K562 (cell line): ENCODE measurements around the gene PCK2. TPM values are rescaled to one million over a fixed set of nuclear protein-coding genes. Genes with fewer than 3 reads are reported as not detected.

Experiments
- ARID1B ChIP-seq: fragments of 450-650 bp; IDR thresholded peaks from 2 replicates; pipeline ENCODE4 v1.6.1; 2016; ENCODE audit warnings: antibody characterized with exemption, mild to moderate bottlenecking, inconsistent platforms
- BMI1 ChIP-seq: fragments of 150-350 bp; IDR thresholded peaks from 2 replicates; pipeline ENCODE4 v1.6.1; 2014; ENCODE audit warnings: low read length
- FOXK2 ChIP-seq, 2 experiments: fragments of 450-650 bp; IDR thresholded peaks in 1 of 2; conservative IDR thresholded peaks in 1 of 2; 2 replicates each; pipeline ENCODE4 v1.6.1; 2016; ENCODE audit warnings: low read depth in 2 of 2, mild to moderate bottlenecking in 1 of 2
- NR2C2 ChIP-seq, 2 experiments: fragments of 200-800 bp in 1 of 2; sonication (Bioruptor generic) in 1 of 2; sonication (generic) in 1 of 2; formaldehyde crosslinking in 1 of 2; IDR thresholded peaks; 2 replicates each; pipeline versions ENCODE4 v1.6.1 to v1.8.0; 2016 to 2022; ENCODE audit warnings: mild to moderate bottlenecking in 1 of 2, missing compliant biosample characterization in 1 of 2, missing genetic modification characterization in 1 of 2, missing genetic modification reagents in 1 of 2
- POLR2G ChIP-seq: fragments of 200-400 bp; formaldehyde crosslinking; IDR thresholded peaks from 2 replicates; pipeline ENCODE4 v1.6.1; 2017; ENCODE audit warnings: low read depth, mild to moderate bottlenecking, antibody characterized with exemption, low read length, moderate library complexity
- RBFOX2 ChIP-seq: fragments of 200-400 bp; formaldehyde crosslinking; IDR thresholded peaks from 2 replicates; pipeline ENCODE4 v1.6.1; 2017; ENCODE audit warnings: low read depth, mild to moderate bottlenecking, low read length, moderate library complexity
- TAF1 ChIP-seq: IDR thresholded peaks from 2 replicates; pipeline ENCODE4 v1.6.1; 2011; ENCODE audit warnings: mild to moderate bottlenecking, low read length, moderate library complexity; ENCODE audit not compliant: insufficient read depth, control insufficient read depth, severe bottlenecking; ENCODE audit errors: extremely low read depth
- TAF7 ChIP-seq: fragments of 450-650 bp; IDR thresholded peaks from 2 replicates; pipeline ENCODE4 v1.6.1; 2016; ENCODE audit warnings: missing genetic modification characterization, missing compliant biosample characterization
- ZNF174 ChIP-seq: fragments of 250-450 bp; sonication (Bioruptor Pico); IDR thresholded peaks from 2 replicates; pipeline ENCODE4 v1.4.0; 2020; ENCODE audit warnings: mild to moderate bottlenecking
- ZNF589 ChIP-seq: fragments of 200-800 bp; sonication (Bioruptor generic); IDR thresholded peaks from 2 replicates; pipeline ENCODE4 v1.6.1; 2016; ENCODE audit warnings: low read depth, missing genetic modification characterization, missing compliant biosample characterization
- polyA plus RNA-seq, 8 experiments: library from polyadenylated mRNA; depleted of rRNA in 4 of 8; stranded (reverse) in 5 of 8; unstranded in 3 of 8; fragments of >200 nt; fragmentation: Nextera tagmentation in 2 of 8; fragmentation: Illumina TruSeq in 1 of 8; extraction: Ambion mirVana in 2 of 8; extraction: Trizol in 1 of 8; gene quantifications; 2 replicates each; pipeline versions ENCODE4 v1.2.1 to v1.2.3, GENCODE V29; 2011 to 2014; ENCODE audit warnings: inconsistent platforms in 1 of 8, missing spikeins in 1 of 8
- total RNA-seq, 7 experiments: library from RNA; depleted of rRNA in 6 of 7; stranded (reverse); fragments of >200 nt in 6 of 7; fragmentation: Illumina TruSeq in 2 of 7; extraction: Trizol in 2 of 7; gene quantifications; 2 replicates each; pipeline versions ENCODE4 v1.2.1 to v1.2.3, GENCODE V29; 2011 to 2021; ENCODE audit warnings: low replicate concordance in 1 of 7
- TF ChIP-seq, protein P1 (sequence below): sonication (generic); formaldehyde crosslinking; IDR thresholded peaks from 2 replicates; pipeline ENCODE4 v1.9.0; 2022; ENCODE audit warnings: mild to moderate bottlenecking, missing genetic modification reagents
- TF ChIP-seq, protein P2 (sequence below): fragments of 450-650 bp; IDR thresholded peaks from 2 replicates; pipeline ENCODE4 v1.6.1; 2016; ENCODE audit warnings: mild to moderate bottlenecking, moderate library complexity
- TF ChIP-seq, protein P3 (sequence below): fragments of 200-800 bp; sonication (Bioruptor generic); IDR thresholded peaks from 2 replicates; pipeline ENCODE4 v1.6.1; 2017; ENCODE audit warnings: missing genetic modification characterization, missing compliant biosample characterization

The PCK2 gene
- total and polyA plus RNA-seq, 9 of the 15 experiments (the other 6 are each of a cell fraction or from before 2014, with no cell fraction given): 3.3 to 60.9 (median 30.4) TPM

DNA sequence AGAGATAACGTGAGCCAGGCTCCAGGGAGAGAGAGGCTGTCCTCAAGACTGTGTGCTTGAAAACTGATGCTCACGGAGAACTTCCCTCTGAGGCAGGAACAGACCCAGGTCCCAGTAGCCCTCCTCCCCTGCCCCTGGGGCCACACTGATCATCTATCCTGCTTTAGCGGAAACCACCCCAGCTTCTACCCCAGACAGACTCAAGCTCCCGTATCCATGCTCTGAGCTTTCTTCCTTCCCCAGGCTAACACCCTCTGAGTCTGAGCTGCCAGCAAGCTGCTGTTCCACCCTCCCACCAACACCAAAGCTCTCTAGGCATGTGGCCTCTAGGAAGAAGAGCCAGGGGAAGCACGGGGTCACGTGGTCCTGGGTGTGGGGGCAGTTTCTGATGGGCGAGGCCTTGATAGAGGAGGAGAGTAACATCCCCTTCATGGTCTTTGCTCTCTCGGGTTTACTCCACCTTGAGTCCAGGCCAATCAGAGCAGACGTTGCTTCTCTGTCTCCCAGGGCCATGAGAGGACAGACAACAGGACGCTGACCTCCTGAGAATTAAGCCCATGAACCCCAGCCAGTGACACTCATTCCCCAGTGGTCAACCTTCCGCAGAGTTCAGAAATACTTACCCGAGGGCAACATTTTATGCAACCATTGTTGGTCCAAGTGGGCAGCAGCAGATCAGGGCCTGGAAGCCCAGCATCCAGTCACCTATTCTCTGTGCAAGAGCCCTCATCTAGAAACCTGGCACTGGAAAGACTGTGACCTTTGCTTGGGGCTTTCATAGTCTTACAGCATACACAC lies 1.4 kb downstream of the PCK2 start (continued):
- peak; percentile 38; the same call in 1 of the 2 replicates for TF ChIP-seq POLR2G
- peak; percentile 26 to 50; a peak in 1 of 4 replicates for TF ChIP-seq FOXK2 (conservative IDR thresholded peaks at IDR 0.05 in 1 of 2, IDR thresholded peaks at IDR 0.05 in 1 of 2; ENCODE audit: low read depth in 2 of 2)
- 0 out of 2 replicates have a peak, but pooled peaks have one; percentile 17 for TF ChIP-seq ARID1B
- no peak for TF ChIP-seq NR2C2 (CRISPR knock-in tag; IDR thresholded peaks at IDR 0.05)
- TF ChIP-seq NR2C2 (tag; IDR thresholded peaks at IDR 0.05): peak; percentile 27; the same call in 1 of the 2 replicates
- TF ChIP-seq TAF7 (tag): peak; percentile 44; the same call in 1 of the 2 replicates
- TF ChIP-seq, protein P1, sequence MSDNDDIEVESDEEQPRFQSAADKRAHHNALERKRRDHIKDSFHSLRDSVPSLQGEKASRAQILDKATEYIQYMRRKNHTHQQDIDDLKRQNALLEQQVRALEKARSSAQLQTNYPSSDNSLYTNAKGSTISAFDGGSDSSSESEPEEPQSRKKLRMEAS: peak; percentile 89
- TF ChIP-seq ZNF589 (CRISPR knock-in tag): no peak
- TF ChIP-seq TAF1: peak; percentile 86
- peak; percentile 5 for TF ChIP-seq RBFOX2
- no peak for TF ChIP-seq BMI1
- TF ChIP-seq ZNF174 (CRISPR knock-in tag): no peak
- TF ChIP-seq, protein P2, sequence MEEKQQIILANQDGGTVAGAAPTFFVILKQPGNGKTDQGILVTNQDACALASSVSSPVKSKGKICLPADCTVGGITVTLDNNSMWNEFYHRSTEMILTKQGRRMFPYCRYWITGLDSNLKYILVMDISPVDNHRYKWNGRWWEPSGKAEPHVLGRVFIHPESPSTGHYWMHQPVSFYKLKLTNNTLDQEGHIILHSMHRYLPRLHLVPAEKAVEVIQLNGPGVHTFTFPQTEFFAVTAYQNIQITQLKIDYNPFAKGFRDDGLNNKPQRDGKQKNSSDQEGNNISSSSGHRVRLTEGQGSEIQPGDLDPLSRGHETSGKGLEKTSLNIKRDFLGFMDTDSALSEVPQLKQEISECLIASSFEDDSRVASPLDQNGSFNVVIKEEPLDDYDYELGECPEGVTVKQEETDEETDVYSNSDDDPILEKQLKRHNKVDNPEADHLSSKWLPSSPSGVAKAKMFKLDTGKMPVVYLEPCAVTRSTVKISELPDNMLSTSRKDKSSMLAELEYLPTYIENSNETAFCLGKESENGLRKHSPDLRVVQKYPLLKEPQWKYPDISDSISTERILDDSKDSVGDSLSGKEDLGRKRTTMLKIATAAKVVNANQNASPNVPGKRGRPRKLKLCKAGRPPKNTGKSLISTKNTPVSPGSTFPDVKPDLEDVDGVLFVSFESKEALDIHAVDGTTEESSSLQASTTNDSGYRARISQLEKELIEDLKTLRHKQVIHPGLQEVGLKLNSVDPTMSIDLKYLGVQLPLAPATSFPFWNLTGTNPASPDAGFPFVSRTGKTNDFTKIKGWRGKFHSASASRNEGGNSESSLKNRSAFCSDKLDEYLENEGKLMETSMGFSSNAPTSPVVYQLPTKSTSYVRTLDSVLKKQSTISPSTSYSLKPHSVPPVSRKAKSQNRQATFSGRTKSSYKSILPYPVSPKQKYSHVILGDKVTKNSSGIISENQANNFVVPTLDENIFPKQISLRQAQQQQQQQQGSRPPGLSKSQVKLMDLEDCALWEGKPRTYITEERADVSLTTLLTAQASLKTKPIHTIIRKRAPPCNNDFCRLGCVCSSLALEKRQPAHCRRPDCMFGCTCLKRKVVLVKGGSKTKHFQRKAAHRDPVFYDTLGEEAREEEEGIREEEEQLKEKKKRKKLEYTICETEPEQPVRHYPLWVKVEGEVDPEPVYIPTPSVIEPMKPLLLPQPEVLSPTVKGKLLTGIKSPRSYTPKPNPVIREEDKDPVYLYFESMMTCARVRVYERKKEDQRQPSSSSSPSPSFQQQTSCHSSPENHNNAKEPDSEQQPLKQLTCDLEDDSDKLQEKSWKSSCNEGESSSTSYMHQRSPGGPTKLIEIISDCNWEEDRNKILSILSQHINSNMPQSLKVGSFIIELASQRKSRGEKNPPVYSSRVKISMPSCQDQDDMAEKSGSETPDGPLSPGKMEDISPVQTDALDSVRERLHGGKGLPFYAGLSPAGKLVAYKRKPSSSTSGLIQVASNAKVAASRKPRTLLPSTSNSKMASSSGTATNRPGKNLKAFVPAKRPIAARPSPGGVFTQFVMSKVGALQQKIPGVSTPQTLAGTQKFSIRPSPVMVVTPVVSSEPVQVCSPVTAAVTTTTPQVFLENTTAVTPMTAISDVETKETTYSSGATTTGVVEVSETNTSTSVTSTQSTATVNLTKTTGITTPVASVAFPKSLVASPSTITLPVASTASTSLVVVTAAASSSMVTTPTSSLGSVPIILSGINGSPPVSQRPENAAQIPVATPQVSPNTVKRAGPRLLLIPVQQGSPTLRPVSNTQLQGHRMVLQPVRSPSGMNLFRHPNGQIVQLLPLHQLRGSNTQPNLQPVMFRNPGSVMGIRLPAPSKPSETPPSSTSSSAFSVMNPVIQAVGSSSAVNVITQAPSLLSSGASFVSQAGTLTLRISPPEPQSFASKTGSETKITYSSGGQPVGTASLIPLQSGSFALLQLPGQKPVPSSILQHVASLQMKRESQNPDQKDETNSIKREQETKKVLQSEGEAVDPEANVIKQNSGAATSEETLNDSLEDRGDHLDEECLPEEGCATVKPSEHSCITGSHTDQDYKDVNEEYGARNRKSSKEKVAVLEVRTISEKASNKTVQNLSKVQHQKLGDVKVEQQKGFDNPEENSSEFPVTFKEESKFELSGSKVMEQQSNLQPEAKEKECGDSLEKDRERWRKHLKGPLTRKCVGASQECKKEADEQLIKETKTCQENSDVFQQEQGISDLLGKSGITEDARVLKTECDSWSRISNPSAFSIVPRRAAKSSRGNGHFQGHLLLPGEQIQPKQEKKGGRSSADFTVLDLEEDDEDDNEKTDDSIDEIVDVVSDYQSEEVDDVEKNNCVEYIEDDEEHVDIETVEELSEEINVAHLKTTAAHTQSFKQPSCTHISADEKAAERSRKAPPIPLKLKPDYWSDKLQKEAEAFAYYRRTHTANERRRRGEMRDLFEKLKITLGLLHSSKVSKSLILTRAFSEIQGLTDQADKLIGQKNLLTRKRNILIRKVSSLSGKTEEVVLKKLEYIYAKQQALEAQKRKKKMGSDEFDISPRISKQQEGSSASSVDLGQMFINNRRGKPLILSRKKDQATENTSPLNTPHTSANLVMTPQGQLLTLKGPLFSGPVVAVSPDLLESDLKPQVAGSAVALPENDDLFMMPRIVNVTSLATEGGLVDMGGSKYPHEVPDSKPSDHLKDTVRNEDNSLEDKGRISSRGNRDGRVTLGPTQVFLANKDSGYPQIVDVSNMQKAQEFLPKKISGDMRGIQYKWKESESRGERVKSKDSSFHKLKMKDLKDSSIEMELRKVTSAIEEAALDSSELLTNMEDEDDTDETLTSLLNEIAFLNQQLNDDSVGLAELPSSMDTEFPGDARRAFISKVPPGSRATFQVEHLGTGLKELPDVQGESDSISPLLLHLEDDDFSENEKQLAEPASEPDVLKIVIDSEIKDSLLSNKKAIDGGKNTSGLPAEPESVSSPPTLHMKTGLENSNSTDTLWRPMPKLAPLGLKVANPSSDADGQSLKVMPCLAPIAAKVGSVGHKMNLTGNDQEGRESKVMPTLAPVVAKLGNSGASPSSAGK: peak; percentile 90
- TF ChIP-seq, protein P3, sequence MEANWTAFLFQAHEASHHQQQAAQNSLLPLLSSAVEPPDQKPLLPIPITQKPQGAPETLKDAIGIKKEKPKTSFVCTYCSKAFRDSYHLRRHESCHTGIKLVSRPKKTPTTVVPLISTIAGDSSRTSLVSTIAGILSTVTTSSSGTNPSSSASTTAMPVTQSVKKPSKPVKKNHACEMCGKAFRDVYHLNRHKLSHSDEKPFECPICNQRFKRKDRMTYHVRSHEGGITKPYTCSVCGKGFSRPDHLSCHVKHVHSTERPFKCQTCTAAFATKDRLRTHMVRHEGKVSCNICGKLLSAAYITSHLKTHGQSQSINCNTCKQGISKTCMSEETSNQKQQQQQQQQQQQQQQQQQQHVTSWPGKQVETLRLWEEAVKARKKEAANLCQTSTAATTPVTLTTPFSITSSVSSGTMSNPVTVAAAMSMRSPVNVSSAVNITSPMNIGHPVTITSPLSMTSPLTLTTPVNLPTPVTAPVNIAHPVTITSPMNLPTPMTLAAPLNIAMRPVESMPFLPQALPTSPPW (CRISPR knock-in tag): peak; percentile 45
